WTC11 (cell line): ENCODE data around the gene WDR1. TPM values are rescaled to one million over a fixed set of nuclear protein-coding genes. Genes with fewer than 3 reads are reported as not detected.
A peak's percentile ranks its signal among the peaks of the same experiment; 100 is the strongest.

ENCODE experiments used
- ATAC-seq: fragments of 200-7000 bp; cut with Tn5 transposase; 2 replicates; pipeline ENCODE4 v1.10.0; 2021; ENCODE audit warnings: mild to moderate bottlenecking, moderate library complexity
- CTCF ChIA-PET: fragments of 300-600 bp; sonication (Branson Sonifier 250); formaldehyde crosslinking; loops from one replicate; lab custom pipeline; 2021; ENCODE audit warnings: antibody characterized with exemption; lab: Charles Lee
- POLR2A ChIA-PET: fragments of 350-600 bp; sonication (Branson Sonifier 250); formaldehyde crosslinking; loops from one replicate; lab custom pipeline; 2021; ENCODE audit warnings: antibody characterized with exemption; lab: Charles Lee
- DNase-seq: peaks from one replicate; pipeline ENCODE4 v3.0.0; 2021; ENCODE audit warnings: low spot score
- H3K27ac Mint-ChIP-seq: 2 replicates; pipeline ENCODE4 v1.8.0; 2021; ENCODE audit warnings: mixed read lengths
- H3K27me3 Mint-ChIP-seq: 2 replicates; pipeline ENCODE4 v1.8.0; 2021; ENCODE audit warnings: low read depth, mild to moderate bottlenecking, moderate library complexity, mixed read lengths
- H3K36me3 Mint-ChIP-seq: 2 replicates; pipeline ENCODE4 v1.8.0; 2021; ENCODE audit warnings: mixed read lengths
- H3K4me1 Mint-ChIP-seq: 2 replicates; pipeline ENCODE4 v1.8.0; 2022; ENCODE audit warnings: mixed read lengths
- H3K4me3 Mint-ChIP-seq: 2 replicates; pipeline ENCODE4 v1.8.0; 2021; ENCODE audit warnings: mild to moderate bottlenecking, moderate library complexity, mixed read lengths
- H3K9me3 Mint-ChIP-seq: 2 replicates; pipeline ENCODE4 v1.8.0; 2021; ENCODE audit warnings: mixed read lengths
- CBFB ChIP-seq: sonication (generic); formaldehyde crosslinking; IDR thresholded peaks from 2 replicates; pipeline ENCODE4 v1.8.1; 2022; ENCODE audit warnings: mild to moderate bottlenecking, low read depth, missing genetic modification reagents
- CTCF ChIP-seq: fragments of 200-600 bp; IDR thresholded peaks from 2 replicates; pipeline ENCODE4 v1.8.0; 2022; ENCODE audit warnings: antibody characterized with exemption
- FOXJ3 ChIP-seq: sonication (generic); formaldehyde crosslinking; IDR thresholded peaks from 2 replicates; pipeline ENCODE4 v1.9.0; 2021; ENCODE audit warnings: missing genetic modification reagents, mild to moderate bottlenecking, borderline replicate concordance
- GTF2I ChIP-seq: fragments of 250-450 bp; sonication (Bioruptor Pico); conservative IDR thresholded peaks from 2 replicates; pipeline ENCODE4 v1.4.0; 2021; ENCODE audit warnings: mild to moderate bottlenecking
- JUN ChIP-seq: sonication (generic); formaldehyde crosslinking; IDR thresholded peaks from 2 replicates; pipeline ENCODE4 v1.8.0; 2023; ENCODE audit warnings: mild to moderate bottlenecking, missing genetic modification reagents
- KAT7 ChIP-seq: sonication (generic); formaldehyde crosslinking; IDR thresholded peaks from 2 replicates; pipeline ENCODE4 v1.8.1; 2023; ENCODE audit warnings: missing genetic modification reagents, mild to moderate bottlenecking, borderline replicate concordance
- MYBL2 ChIP-seq: sonication (generic); formaldehyde crosslinking; IDR thresholded peaks from 2 replicates; pipeline ENCODE4 v1.8.1; 2023; ENCODE audit warnings: mild to moderate bottlenecking, moderate library complexity, missing genetic modification reagents
- OVOL2 ChIP-seq: fragments of 250-450 bp; sonication (Bioruptor Pico); IDR thresholded peaks from 2 replicates; pipeline ENCODE4 v1.9.0; 2021; ENCODE audit warnings: mild to moderate bottlenecking, borderline replicate concordance
- TEAD1 ChIP-seq: sonication (generic); formaldehyde crosslinking; IDR thresholded peaks from 2 replicates; pipeline ENCODE4 v1.8.0; 2022; ENCODE audit warnings: mild to moderate bottlenecking, missing genetic modification reagents
- ZBTB43 ChIP-seq: sonication (generic); formaldehyde crosslinking; IDR thresholded peaks from 2 replicates; pipeline ENCODE4 v1.8.1; 2023; ENCODE audit warnings: mild to moderate bottlenecking, missing genetic modification reagents
- ZNF423 ChIP-seq: fragments of 250-450 bp; sonication (Bioruptor Pico); IDR thresholded peaks from 2 replicates; pipeline ENCODE4 v2.1.2; 2022; ENCODE audit warnings: mild to moderate bottlenecking, moderate library complexity
- ZNF671 ChIP-seq: fragments of 250-450 bp; sonication (Bioruptor Pico); IDR thresholded peaks from 2 replicates; pipeline ENCODE4 v1.8.0; 2021; ENCODE audit warnings: mild to moderate bottlenecking
- total RNA-seq: library from RNA; stranded (reverse); gene quantifications from 3 replicates; pipeline ENCODE4 v1.2.3, GENCODE V29; 2021
- TF ChIP-seq, protein P1 (sequence below): sonication (generic); formaldehyde crosslinking; IDR thresholded peaks from 2 replicates; pipeline ENCODE4 v1.8.1; 2022; ENCODE audit warnings: mild to moderate bottlenecking, moderate library complexity, missing genetic modification reagents
- TF ChIP-seq, protein P2 (sequence below): fragments of 250-450 bp; sonication (Bioruptor Pico); IDR thresholded peaks from 2 replicates; pipeline ENCODE4 v1.9.0; 2021; ENCODE audit warnings: mild to moderate bottlenecking

WDR1 gene
- total RNA-seq, 1 experiment from 2014 or later, result 288 TPM

DNA sequence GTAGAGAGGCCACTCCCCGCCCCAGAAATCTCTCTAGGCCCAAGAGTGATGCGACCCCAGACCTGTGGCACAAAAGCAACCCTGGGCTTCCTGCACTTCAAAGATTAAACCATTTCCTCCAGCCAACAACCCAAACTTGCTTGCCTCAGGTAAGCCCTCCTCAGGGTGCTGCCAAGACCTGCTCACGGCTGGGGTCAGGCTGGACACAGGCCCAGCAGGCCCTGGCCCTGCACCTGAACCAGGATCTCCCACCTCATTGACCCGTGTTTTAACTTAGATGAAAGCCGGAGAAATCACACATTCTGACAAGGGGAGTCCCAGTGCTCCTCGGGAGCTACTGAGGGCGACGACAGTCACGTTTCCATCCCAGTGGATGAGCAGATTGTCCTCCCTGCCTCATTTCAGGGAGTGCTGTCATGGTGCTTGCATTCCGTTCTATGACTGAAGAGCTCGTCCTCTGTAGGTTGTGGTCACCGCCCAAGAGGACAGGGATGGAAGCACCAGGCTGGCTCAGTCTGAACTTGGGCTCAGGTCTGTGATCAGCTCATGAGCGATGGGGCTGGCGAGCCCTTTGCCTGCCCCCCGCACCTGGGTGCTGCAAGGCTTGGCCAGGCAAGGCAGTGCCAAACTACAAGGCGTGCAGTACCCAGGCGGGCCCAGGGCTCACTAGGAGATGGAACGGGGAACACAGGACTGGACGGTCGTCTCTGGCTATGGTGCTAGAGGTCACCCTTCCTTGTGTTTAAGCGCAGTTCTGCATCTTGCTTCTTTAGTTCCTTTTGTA lies 25.9 kb downstream of the WDR1 start:
- H3K4me1 Mint-ChIP-seq, result peaks cover 23% of the 10 kb centered on the region
- H3K27me3 Mint-ChIP-seq, result no peaks in the 10 kb centered on the region
- no peak overlapping the region for H3K4me3 Mint-ChIP-seq
- DNase-seq, result no peak
- CTCF ChIA-PET, result no interaction called here
- H3K27ac Mint-ChIP-seq, result no peak overlapping the region
- H3K9me3 Mint-ChIP-seq, result no peaks in the 10 kb centered on the region
- peaks cover 85% of the 10 kb centered on the region for H3K36me3 Mint-ChIP-seq
- TF ChIP-seq ZBTB43 (CRISPR knock-in tag) (no peak), JUN (CRISPR knock-in tag) (no peak), MYBL2 (CRISPR knock-in tag) (no peak), GTF2I (CRISPR knock-in tag) (no peak), ZNF423 (CRISPR knock-in tag) (no peak), ZNF671 (CRISPR knock-in tag) (no peak), FOXJ3 (CRISPR knock-in tag) (no peak), KAT7 (no peak)
- TF ChIP-seq, protein P1, sequence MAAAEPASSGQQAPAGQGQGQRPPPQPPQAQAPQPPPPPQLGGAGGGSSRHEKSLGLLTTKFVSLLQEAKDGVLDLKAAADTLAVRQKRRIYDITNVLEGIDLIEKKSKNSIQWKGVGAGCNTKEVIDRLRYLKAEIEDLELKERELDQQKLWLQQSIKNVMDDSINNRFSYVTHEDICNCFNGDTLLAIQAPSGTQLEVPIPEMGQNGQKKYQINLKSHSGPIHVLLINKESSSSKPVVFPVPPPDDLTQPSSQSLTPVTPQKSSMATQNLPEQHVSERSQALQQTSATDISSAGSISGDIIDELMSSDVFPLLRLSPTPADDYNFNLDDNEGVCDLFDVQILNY (CRISPR knock-in tag), result no peak
- TF ChIP-seq, all 79 proteins: peak for 0
- POLR2A ChIA-PET, result interaction anchor here (1.0 kb wide), 1 partner anchor 8 kb away, joined by 3 read pairs; no protein-coding TSS in a partner anchor
- ATAC-seq, result no peak

GRCh38 chr4:10089346-10089745 lies 27.3 kb downstream of the WDR1 start:
- H3K36me3 Mint-ChIP-seq, result peaks cover 90% of the 10 kb centered on the region
- CTCF ChIA-PET, result interaction anchor here (0.8 to 1.5 kb wide), 8 partner anchors 8 to 52 kb away, joined by 3 to 4 read pairs (median 3); no protein-coding TSS in a partner anchor
- H3K27ac Mint-ChIP-seq, result no peak overlapping the region
- POLR2A ChIA-PET, result interaction anchor here (0.6 to 1.0 kb wide), 3 partner anchors 9 to 28 kb away, joined by 3 read pairs; partner anchors contain the start of gene WDR1
- H3K9me3 Mint-ChIP-seq, result no peaks in the 10 kb centered on the region
- peaks cover 23% of the 10 kb centered on the region for H3K4me1 Mint-ChIP-seq
- ATAC-seq (peak; percentile 55), DNase-seq (peak; percentile 44)
- TF ChIP-seq CBFB, result no peak
- TF ChIP-seq CTCF, result peak; percentile 34
- no peak for TF ChIP-seq OVOL2 (CRISPR knock-in tag)
- no peak for TF ChIP-seq GTF2I (CRISPR knock-in tag)
- H3K27me3 Mint-ChIP-seq, result no peaks in the 10 kb centered on the region
- no peak overlapping the region for H3K4me3 Mint-ChIP-seq

GRCh38 chr4:10088135-10089010 lies 28.2 kb downstream of the WDR1 start:
- no peak for ATAC-seq
- H3K27ac Mint-ChIP-seq, result no peak overlapping the region
- H3K9me3 Mint-ChIP-seq, result no peaks in the 10 kb centered on the region
- CTCF ChIA-PET, result interaction anchor here (0.8 to 1.5 kb wide), 8 partner anchors 9 to 53 kb away, joined by 3 to 4 read pairs (median 3); no protein-coding TSS in a partner anchor
- DNase-seq, result no peak
- peaks cover 91% of the 10 kb centered on the region for H3K36me3 Mint-ChIP-seq
- TF ChIP-seq TEAD1 (CRISPR knock-in tag), result no peak
- TF ChIP-seq, protein P2, sequence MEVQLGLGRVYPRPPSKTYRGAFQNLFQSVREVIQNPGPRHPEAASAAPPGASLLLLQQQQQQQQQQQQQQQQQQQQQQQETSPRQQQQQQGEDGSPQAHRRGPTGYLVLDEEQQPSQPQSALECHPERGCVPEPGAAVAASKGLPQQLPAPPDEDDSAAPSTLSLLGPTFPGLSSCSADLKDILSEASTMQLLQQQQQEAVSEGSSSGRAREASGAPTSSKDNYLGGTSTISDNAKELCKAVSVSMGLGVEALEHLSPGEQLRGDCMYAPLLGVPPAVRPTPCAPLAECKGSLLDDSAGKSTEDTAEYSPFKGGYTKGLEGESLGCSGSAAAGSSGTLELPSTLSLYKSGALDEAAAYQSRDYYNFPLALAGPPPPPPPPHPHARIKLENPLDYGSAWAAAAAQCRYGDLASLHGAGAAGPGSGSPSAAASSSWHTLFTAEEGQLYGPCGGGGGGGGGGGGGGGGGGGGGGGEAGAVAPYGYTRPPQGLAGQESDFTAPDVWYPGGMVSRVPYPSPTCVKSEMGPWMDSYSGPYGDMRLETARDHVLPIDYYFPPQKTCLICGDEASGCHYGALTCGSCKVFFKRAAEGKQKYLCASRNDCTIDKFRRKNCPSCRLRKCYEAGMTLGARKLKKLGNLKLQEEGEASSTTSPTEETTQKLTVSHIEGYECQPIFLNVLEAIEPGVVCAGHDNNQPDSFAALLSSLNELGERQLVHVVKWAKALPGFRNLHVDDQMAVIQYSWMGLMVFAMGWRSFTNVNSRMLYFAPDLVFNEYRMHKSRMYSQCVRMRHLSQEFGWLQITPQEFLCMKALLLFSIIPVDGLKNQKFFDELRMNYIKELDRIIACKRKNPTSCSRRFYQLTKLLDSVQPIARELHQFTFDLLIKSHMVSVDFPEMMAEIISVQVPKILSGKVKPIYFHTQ (CRISPR knock-in tag), result no peak
- TF ChIP-seq, all 79 proteins: peak for 0
- Mint-ChIP-seq H3K4me1 (peaks cover 14% of the 10 kb centered on the region), H3K27me3 (no peaks in the 10 kb centered on the region), H3K4me3 (no peak overlapping the region)
- POLR2A ChIA-PET, result interaction anchor here (0.6 kb wide), 1 partner anchor 29 kb away, joined by 3 read pairs; no protein-coding TSS in a partner anchor
